Nephron (organoid): ENCODE measurements around the gene FRMPD1.
"Not testable (repeated sequence)": the region's sequence is repeated elsewhere in the genome, so short reads cannot be mapped to it uniquely, and the experiment has no call there.

Experiments
- H3K27ac Mint-ChIP-seq, 3 experiments: 2 replicates each; pipeline ENCODE4 v1.8.0; 2020; ENCODE audit warnings: mixed read lengths in 3 of 3, mild to moderate bottlenecking in 2 of 3, moderate library complexity in 1 of 3
- H3K27me3 Mint-ChIP-seq: 2 replicates; pipeline ENCODE4 v1.8.0; 2021; ENCODE audit warnings: low read depth, mild to moderate bottlenecking, moderate library complexity, mixed read lengths
- H3K36me3 Mint-ChIP-seq: 2 replicates; pipeline ENCODE4 v1.8.0; 2020; ENCODE audit warnings: low read depth, mixed read lengths
- H3K4me1 Mint-ChIP-seq: 2 replicates; pipeline ENCODE4 v1.8.0; 2020; ENCODE audit warnings: mixed read lengths
- H3K4me3 Mint-ChIP-seq, 3 experiments: 2 replicates each; pipeline ENCODE4 v1.8.0; 2020; ENCODE audit warnings: mild to moderate bottlenecking in 3 of 3, mixed read lengths in 3 of 3, moderate library complexity in 2 of 3
- H3K9me3 Mint-ChIP-seq: 2 replicates; pipeline ENCODE4 v1.8.0; 2020; ENCODE audit warnings: mixed read lengths
- TF ChIP-seq, protein P1 (sequence below), 3 experiments: fragments of 200-600 bp; sonication (generic); IDR thresholded peaks; one replicate each; pipeline ENCODE4 v1.5.0; 2021; ENCODE audit warnings: antibody characterized with exemption in 3 of 3; ENCODE audit not compliant: unreplicated experiment in 3 of 3

FRMPD1 gene

DNA sequence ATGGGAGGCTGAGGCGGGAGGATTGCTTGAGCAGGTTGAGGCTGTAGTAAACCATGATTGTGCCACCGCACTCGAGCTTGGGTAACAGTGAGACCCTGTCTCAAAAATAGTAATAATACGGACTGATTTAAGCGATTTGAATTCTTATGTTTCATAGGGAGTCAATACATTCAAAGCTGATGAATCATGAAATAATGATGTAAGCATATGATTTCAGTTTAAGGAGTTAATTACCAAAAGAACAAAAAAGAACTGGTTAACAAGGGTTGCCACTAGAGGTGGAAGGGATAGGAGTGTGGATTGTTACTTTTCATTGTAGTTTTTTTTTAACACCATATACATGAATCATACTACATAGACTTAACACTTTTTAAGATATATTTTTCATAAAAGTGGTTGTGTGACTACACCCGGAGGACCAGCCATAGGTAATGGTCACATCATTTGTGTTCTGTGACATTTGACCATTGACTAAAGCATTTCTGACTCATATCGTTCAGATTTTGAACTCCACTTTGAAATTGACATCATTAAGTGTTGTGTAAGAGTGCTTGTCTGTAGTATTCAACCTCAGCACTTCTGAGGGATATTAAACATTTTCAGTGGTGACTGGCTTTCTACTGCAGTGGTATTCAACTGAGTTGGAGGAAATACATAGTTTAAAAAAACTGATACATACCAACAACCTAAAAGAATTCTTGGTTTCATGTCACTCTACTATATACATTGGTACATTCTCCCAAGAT, 109.8 kb downstream of the FRMPD1 start:
- Mint-ChIP-seq H3K9me3 (peaks cover 2% of the 10 kb centered on the region), H3K4me3 (no peak overlapping the region), H3K36me3 (peaks cover 23% of the 10 kb centered on the region), H3K4me1 (no peaks in the 10 kb centered on the region), H3K27me3 (no peaks in the 10 kb centered on the region), H3K27ac (no peak overlapping the region)
- TF ChIP-seq, protein P1, sequence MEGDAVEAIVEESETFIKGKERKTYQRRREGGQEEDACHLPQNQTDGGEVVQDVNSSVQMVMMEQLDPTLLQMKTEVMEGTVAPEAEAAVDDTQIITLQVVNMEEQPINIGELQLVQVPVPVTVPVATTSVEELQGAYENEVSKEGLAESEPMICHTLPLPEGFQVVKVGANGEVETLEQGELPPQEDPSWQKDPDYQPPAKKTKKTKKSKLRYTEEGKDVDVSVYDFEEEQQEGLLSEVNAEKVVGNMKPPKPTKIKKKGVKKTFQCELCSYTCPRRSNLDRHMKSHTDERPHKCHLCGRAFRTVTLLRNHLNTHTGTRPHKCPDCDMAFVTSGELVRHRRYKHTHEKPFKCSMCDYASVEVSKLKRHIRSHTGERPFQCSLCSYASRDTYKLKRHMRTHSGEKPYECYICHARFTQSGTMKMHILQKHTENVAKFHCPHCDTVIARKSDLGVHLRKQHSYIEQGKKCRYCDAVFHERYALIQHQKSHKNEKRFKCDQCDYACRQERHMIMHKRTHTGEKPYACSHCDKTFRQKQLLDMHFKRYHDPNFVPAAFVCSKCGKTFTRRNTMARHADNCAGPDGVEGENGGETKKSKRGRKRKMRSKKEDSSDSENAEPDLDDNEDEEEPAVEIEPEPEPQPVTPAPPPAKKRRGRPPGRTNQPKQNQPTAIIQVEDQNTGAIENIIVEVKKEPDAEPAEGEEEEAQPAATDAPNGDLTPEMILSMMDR (IDR thresholded peaks at IDR 0.05; ENCODE audit: unreplicated experiment in 3 of 3), result no peak

DNA sequence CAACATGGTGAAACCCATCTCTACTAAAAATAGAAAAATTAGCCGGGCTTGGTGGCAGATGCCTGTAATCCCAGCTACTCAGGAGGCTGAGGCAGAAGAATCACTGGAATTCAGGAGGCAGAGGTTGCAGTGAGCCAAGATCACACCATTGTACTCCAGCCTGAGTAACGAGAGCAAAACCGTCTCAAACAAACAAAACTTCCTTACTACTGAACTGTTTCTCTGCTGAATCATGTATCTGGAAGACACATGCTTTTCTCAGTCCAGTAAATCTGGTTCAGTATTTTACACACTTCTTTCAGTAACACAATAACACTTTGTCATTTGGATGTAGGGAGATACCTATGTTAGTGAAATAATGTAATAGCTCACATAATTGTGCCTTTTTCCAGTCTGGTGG, 110.8 kb downstream of the FRMPD1 start:
- H3K27me3 Mint-ChIP-seq, result no peaks in the 10 kb centered on the region
- H3K36me3 Mint-ChIP-seq, result peaks cover 27% of the 10 kb centered on the region
- TF ChIP-seq, protein P1 (IDR thresholded peaks at IDR 0.05; ENCODE audit: unreplicated experiment in 3 of 3), result no peak
- H3K9me3 Mint-ChIP-seq, result peaks cover 4% of the 10 kb centered on the region
- H3K4me3 Mint-ChIP-seq, result no peak overlapping the region
- H3K4me1 Mint-ChIP-seq, result no peaks in the 10 kb centered on the region
- H3K27ac Mint-ChIP-seq, result no peak overlapping the region

DNA sequence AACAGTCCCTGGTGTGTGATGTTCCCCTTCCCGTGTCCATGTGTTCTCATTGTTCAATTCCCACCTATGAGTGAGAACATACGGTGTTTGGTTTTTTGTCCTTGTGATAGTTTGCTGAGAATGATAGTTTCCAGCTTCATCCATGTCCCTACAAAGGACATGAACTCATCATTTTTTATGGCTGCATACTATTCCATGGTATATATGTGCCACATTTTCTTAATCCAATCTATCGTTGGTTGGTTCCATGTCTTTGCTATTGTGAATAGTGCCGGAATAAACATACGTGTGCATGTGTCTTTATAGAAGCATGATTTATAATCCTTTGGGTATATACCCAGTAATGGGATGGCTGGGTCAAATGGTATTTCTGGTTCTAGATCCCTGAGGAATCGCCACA, 114.5 kb downstream of the FRMPD1 start:
- H3K36me3 Mint-ChIP-seq, result peaks cover 40% of the 10 kb centered on the region
- not testable (repeated sequence) for H3K27ac Mint-ChIP-seq, H3K4me3 Mint-ChIP-seq, H3K4me1 Mint-ChIP-seq, H3K9me3 Mint-ChIP-seq, H3K27me3 Mint-ChIP-seq

DNA sequence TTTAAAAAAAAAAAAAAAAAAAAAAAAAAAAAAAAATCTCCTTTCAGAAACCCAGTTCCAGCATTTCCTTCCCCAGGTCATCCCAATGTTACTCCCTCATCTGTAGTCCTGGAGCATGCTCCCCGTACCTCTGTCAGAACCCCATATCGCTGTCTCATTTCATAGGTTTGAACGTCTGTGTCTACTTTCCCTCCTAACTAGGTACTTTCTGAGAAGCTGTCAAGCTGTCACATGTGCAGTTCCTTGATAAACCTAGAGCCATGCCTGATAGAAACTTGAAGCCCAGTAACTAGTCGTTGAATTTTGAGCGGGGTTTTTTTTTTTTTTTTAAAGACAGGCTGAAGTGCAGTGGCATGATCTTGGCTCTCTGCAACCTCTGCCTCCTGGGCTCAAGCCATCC, 118.6 kb downstream of the FRMPD1 start:
- TF ChIP-seq, protein P1 (IDR thresholded peaks at IDR 0.05; ENCODE audit: unreplicated experiment in 3 of 3), result no peak
- Mint-ChIP-seq H3K9me3 (peaks cover 4% of the 10 kb centered on the region), H3K4me1 (no peaks in the 10 kb centered on the region), H3K27ac (no peak overlapping the region), H3K4me3 (no peak overlapping the region), H3K27me3 (no peaks in the 10 kb centered on the region), H3K36me3 (peaks cover 49% of the 10 kb centered on the region)

DNA sequence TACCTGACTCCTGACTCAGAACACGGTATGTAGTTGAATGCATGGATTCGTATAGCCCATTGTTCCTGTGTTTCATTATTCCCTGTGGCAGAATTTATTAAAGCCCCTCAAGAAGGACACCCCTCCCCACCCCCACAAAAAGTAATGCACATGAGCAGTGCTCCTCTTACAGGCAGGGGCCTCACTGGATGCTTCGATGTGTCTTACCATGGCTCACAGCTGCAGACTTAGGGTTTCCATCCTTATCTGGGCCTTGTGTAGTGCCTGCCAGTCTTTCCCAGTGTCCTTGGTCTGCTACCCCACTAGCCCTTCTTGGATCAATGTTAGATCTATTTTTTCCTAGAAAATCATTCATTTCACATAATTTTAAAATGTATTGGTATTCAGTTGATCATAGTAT, 119.2 kb downstream of the FRMPD1 start:
- H3K4me3 Mint-ChIP-seq, result no peak overlapping the region
- peaks cover 50% of the 10 kb centered on the region for H3K36me3 Mint-ChIP-seq
- no peaks in the 10 kb centered on the region for H3K4me1 Mint-ChIP-seq
- no peaks in the 10 kb centered on the region for H3K27me3 Mint-ChIP-seq
- TF ChIP-seq, protein P1 (IDR thresholded peaks at IDR 0.05; ENCODE audit: unreplicated experiment in 3 of 3), result no peak
- peaks cover 2% of the 10 kb centered on the region for H3K9me3 Mint-ChIP-seq
- no peak overlapping the region for H3K27ac Mint-ChIP-seq

DNA sequence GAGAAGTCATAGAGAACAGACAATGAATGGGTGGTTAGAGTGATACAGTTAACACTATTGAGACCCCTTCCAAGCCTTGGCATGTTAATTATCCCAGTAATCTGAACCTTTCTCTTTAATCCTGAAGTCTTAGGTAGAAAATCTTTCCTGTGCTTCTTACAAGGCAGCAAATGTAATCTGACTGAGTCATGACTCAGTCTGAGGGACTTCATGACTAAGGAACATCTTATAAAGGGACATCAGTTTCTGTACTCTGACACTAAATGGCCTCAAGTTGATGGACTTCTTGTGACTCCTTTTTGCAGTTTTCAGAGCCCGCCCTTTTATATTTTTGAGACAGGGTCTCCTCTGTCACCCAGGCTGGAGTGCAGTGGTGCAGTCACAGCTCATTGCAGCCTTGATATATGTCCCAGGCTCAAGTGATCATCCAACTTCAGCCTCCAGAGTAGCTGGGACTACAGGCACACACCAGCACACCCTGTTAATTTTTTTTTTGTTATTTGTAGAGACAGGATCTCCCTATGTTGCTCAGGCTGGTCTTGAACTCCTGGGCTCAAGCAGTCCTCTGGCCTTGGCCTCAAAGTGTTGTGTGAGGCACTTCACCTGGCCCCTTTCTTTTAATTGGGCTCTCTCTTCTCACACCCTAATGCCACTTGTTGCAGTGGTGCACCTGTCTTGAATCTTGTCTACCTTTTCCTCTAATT, 124.6 kb downstream of the FRMPD1 start:
- Mint-ChIP-seq H3K4me1 (no peaks in the 10 kb centered on the region), H3K27ac (no peak overlapping the region), H3K36me3 (peaks cover 61% of the 10 kb centered on the region), H3K4me3 (no peak overlapping the region), H3K27me3 (no peaks in the 10 kb centered on the region), H3K9me3 (no peaks in the 10 kb centered on the region)
- TF ChIP-seq, protein P1 (IDR thresholded peaks at IDR 0.05; ENCODE audit: unreplicated experiment in 3 of 3), result no peak
